ENCODE data around the gene ZNF362. TPM values are rescaled to one million over a fixed set of nuclear protein-coding genes. Genes with fewer than 3 reads are reported as not detected.

ZNF362 gene
- total RNA-seq, 1 donor from 2014 or later = 85.0 TPM

DNA sequence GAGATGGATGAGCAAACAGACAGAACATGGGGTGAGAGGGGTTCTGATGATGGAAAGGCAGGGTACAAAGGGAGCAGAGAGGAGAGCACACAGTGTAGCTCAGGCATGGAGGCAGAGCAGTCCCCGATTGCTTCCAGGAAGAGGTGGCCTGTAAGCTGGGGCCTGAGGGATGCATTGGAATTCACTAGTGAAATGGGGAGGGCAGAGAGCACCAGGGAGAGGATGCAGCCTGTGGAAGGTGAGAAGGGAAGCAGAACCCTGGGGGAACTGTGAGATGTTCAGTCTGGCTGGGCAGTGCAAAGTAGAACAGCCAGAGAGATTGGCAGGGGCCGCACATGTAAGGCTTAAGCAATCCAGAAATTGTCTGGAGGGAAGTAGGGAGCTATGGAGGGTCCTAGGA, 12.2 kb downstream of the ZNF362 start:
- Mint-ChIP-seq H3K36me3 (ENCODE audit: low read depth) (peaks cover 4% of the 10 kb centered on the region), H3K4me1 (ENCODE audit: low read depth) (peaks cover 71% of the 10 kb centered on the region), H3K9me3 (ENCODE audit: low read depth) (no peaks in the 10 kb centered on the region), H3K4me3 (ENCODE audit: unreplicated experiment) (peak overlapping the region; percentile 10), H3K27me3 (ENCODE audit: low read depth) (no peaks in the 10 kb centered on the region), H3K27ac (ENCODE audit: unreplicated experiment) (peak overlapping the region; percentile 81)
- TF ChIP-seq, protein P1, sequence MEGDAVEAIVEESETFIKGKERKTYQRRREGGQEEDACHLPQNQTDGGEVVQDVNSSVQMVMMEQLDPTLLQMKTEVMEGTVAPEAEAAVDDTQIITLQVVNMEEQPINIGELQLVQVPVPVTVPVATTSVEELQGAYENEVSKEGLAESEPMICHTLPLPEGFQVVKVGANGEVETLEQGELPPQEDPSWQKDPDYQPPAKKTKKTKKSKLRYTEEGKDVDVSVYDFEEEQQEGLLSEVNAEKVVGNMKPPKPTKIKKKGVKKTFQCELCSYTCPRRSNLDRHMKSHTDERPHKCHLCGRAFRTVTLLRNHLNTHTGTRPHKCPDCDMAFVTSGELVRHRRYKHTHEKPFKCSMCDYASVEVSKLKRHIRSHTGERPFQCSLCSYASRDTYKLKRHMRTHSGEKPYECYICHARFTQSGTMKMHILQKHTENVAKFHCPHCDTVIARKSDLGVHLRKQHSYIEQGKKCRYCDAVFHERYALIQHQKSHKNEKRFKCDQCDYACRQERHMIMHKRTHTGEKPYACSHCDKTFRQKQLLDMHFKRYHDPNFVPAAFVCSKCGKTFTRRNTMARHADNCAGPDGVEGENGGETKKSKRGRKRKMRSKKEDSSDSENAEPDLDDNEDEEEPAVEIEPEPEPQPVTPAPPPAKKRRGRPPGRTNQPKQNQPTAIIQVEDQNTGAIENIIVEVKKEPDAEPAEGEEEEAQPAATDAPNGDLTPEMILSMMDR (IDR thresholded peaks at IDR 0.05) = no peak
- DNase-seq (ENCODE audit: low spot score) = no peak

DNA sequence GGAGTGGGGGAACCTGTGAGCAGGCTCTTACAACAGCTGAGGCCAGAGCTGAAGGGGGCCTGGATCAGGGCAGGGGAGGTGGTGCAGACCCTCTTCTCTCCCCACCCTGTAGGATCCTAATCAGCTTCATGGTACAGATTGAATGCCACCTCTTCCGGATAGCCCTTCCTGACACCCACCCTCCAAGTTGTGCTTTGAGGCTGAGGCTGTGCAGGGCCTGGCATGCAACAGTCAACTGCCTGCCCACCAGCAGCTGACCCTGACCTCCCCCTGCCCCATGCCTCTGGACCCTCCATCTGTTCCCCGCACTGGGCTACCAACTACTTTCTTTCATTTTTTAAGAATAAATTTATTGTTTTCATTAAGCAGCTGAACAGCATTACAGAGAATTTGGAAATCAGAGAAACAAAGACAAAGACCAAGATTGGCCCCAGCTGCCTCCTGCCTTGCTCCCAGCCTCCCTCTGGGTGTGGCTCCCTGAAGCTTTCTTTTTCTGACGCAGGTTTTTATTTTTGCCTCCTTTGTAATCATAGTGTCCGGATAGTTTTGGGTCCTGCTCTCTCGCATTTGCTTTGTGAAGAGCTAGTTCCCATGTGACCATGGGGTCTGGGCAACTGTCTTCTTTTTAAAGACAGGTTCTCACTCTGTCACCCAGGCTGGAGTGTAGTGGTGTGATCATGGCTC, 12.8 kb downstream of the ZNF362 start:
- H3K27me3 Mint-ChIP-seq (ENCODE audit: low read depth) = no peaks in the 10 kb centered on the region
- peaks cover 65% of the 10 kb centered on the region for H3K4me1 Mint-ChIP-seq (ENCODE audit: low read depth)
- no peak for DNase-seq (ENCODE audit: low spot score)
- no peaks in the 10 kb centered on the region for H3K9me3 Mint-ChIP-seq (ENCODE audit: low read depth)
- H3K27ac Mint-ChIP-seq (ENCODE audit: unreplicated experiment) = no peak overlapping the region
- TF ChIP-seq, protein P1 (IDR thresholded peaks at IDR 0.05) = no peak
- H3K4me3 Mint-ChIP-seq (ENCODE audit: unreplicated experiment) = no peak overlapping the region
- H3K36me3 Mint-ChIP-seq (ENCODE audit: low read depth) = peaks cover 4% of the 10 kb centered on the region

DNA sequence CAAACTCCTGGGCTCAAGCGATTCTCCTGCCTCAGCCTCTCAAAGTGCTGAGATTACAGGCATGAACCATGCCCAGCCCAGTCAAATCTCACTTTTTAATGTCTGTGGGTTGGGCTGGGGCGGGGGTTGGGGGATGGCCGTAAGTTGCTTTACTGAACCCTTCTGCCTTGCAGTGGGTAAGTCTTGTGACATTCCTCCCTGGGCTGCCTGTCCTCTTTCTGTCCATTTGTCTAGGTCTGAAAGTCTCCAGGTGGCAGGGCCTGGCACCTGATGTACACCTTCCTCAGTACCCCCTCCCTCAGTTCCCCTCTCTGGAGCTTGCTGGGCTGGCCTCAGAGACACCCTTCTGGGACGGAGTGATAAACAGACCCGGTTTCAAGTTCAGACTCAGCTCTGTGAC, 13.3 kb downstream of the ZNF362 start:
- peaks cover 4% of the 10 kb centered on the region for H3K36me3 Mint-ChIP-seq (ENCODE audit: low read depth)
- H3K9me3 Mint-ChIP-seq (ENCODE audit: low read depth) = no peaks in the 10 kb centered on the region
- no peak overlapping the region for H3K4me3 Mint-ChIP-seq (ENCODE audit: unreplicated experiment)
- peaks cover 62% of the 10 kb centered on the region for H3K4me1 Mint-ChIP-seq (ENCODE audit: low read depth)
- TF ChIP-seq, protein P1 (IDR thresholded peaks at IDR 0.05) = no peak
- no peak for DNase-seq (ENCODE audit: low spot score)
- no peaks in the 10 kb centered on the region for H3K27me3 Mint-ChIP-seq (ENCODE audit: low read depth)
- no peak overlapping the region for H3K27ac Mint-ChIP-seq (ENCODE audit: unreplicated experiment)

DNA sequence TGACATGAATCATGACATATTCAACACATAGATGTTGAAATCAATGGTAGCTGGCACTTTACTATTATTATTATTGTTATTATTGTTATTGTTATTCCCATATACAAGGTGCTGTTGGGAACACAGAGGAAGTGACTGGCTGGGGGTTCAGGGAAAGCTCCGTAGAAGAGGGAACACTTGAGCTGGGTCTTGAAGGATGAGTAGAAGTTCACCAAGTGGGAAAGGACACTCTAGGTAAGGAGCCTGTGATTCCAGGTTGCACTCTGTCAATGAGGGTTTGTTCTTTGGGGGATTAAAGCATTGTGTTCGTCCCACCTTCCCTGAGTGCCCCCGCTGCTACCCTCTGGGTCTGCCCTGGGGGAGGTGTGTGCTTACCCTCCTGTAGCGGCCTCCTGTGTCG, 14.1 kb downstream of the ZNF362 start:
- Mint-ChIP-seq H3K27me3 (ENCODE audit: low read depth) (no peaks in the 10 kb centered on the region), H3K36me3 (ENCODE audit: low read depth) (peaks cover 4% of the 10 kb centered on the region), H3K9me3 (ENCODE audit: low read depth) (no peaks in the 10 kb centered on the region), H3K27ac (ENCODE audit: unreplicated experiment) (peak overlapping the region; percentile 32), H3K4me3 (ENCODE audit: unreplicated experiment) (no peak overlapping the region), H3K4me1 (ENCODE audit: low read depth) (peaks cover 58% of the 10 kb centered on the region)
- DNase-seq (ENCODE audit: low spot score) = no peak
- TF ChIP-seq, protein P1 (IDR thresholded peaks at IDR 0.05) = no peak

GRCh38 chr1:33270808-33271465, 14.6 kb downstream of the ZNF362 start:
- H3K27ac Mint-ChIP-seq (ENCODE audit: unreplicated experiment) = peak overlapping the region; percentile 32
- H3K9me3 Mint-ChIP-seq (ENCODE audit: low read depth) = no peaks in the 10 kb centered on the region
- TF ChIP-seq, protein P1 (IDR thresholded peaks at IDR 0.05) = no peak
- DNase-seq (ENCODE audit: low spot score) = no peak
- no peaks in the 10 kb centered on the region for H3K27me3 Mint-ChIP-seq (ENCODE audit: low read depth)
- H3K36me3 Mint-ChIP-seq (ENCODE audit: low read depth) = peaks cover 4% of the 10 kb centered on the region
- H3K4me3 Mint-ChIP-seq (ENCODE audit: unreplicated experiment) = no peak overlapping the region
- H3K4me1 Mint-ChIP-seq (ENCODE audit: low read depth) = peaks cover 54% of the 10 kb centered on the region
